ENCODE data around the gene IFNG. TPM values are rescaled to one million over a fixed set of nuclear protein-coding genes. Genes with fewer than 3 reads are reported as not detected.
"Not testable (repeated sequence)": the region's sequence is repeated elsewhere in the genome, so short reads cannot be mapped to it uniquely, and the experiment has no call there.

Gene IFNG
- total and polyA plus RNA-seq, 2 experiments from 2014 or later, result not detected

DNA sequence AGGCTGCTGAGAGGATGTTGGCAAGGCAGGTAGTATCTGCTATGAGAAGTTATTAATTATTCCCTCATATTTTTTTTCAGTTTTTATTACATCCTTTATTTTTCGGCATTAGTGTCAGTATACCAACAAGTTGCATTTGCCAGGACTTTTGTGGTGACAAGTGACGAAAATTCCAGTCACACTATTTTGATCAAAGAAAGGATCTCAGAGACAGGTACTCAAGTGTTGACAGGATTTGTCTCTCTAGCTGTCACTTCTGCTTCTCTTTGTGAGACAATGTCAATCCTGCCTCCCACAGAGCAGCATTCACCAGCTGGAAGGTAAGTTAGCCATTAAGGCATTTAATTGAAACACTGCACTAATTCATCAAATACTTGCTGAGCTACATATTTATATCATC, 18.0 kb upstream of the IFNG start:
- Histone ChIP-seq H3K9me3 (ENCODE audit: low read depth) (no peaks in the 10 kb centered on the region), H4K20me1 (ENCODE audit: insufficient read depth, poor library complexity, severe bottlenecking) (no peaks in the 10 kb centered on the region), H3K9me2 (replicated peaks; ENCODE audit: insufficient read depth) (no peaks in the 10 kb centered on the region), H3K4me2 (no peak overlapping the region), H3K4me1 (ENCODE audit: insufficient read depth) (no peaks in the 10 kb centered on the region), H3K36me3 (replicated peaks; ENCODE audit: insufficient read depth, low read depth) (no peaks in the 10 kb centered on the region), H3K4me3 (no peak overlapping the region), H2AFZ (no peak overlapping the region), H3K79me2 (no peaks in the 10 kb centered on the region), H3K27me3 (no peaks in the 10 kb centered on the region), H3K27ac (no peak overlapping the region)
- WGBS (ENCODE audit: low lambda C conversion rate, missing lambda C conversion rate), result 85% methylated on average over 2 of the region's 2 CpGs
- TF ChIP-seq EZH2 (IDR thresholded peaks at IDR 0.05; ENCODE audit: borderline replicate concordance), result no peak
- TF ChIP-seq EZH2phosphoT487 (IDR thresholded peaks at IDR 0.05; ENCODE audit: low read depth, severe bottlenecking, unreplicated experiment), result no peak
- TF ChIP-seq, protein P1, sequence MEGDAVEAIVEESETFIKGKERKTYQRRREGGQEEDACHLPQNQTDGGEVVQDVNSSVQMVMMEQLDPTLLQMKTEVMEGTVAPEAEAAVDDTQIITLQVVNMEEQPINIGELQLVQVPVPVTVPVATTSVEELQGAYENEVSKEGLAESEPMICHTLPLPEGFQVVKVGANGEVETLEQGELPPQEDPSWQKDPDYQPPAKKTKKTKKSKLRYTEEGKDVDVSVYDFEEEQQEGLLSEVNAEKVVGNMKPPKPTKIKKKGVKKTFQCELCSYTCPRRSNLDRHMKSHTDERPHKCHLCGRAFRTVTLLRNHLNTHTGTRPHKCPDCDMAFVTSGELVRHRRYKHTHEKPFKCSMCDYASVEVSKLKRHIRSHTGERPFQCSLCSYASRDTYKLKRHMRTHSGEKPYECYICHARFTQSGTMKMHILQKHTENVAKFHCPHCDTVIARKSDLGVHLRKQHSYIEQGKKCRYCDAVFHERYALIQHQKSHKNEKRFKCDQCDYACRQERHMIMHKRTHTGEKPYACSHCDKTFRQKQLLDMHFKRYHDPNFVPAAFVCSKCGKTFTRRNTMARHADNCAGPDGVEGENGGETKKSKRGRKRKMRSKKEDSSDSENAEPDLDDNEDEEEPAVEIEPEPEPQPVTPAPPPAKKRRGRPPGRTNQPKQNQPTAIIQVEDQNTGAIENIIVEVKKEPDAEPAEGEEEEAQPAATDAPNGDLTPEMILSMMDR (IDR thresholded peaks at IDR 0.05; ENCODE audit: poor library complexity), result no peak
- DNase-seq (ENCODE audit: low spot score), result no peak

DNA sequence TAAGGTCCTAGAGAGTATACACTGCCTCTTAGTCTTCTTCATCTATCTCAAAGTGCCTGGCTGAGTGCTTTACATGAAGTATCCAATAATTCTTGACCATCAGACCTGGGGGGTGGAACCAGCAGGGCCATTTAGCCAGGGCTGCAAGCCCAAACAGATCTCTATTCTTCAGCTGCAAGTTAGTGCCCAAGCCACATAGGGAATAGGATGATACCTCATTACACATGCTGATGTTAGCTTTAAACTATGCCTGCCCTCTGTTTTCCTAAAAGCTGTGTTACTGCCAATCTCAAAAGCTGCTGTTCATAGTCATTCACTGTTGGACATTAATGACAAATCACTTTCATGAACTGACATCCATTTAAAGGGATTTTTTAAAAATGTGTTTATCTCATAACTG, 16.7 kb upstream of the IFNG start:
- Histone ChIP-seq H3K79me2 (no peaks in the 10 kb centered on the region), H3K36me3 (replicated peaks; ENCODE audit: insufficient read depth, low read depth) (no peaks in the 10 kb centered on the region), H3K4me1 (ENCODE audit: insufficient read depth) (no peaks in the 10 kb centered on the region), H3K27me3 (no peaks in the 10 kb centered on the region), H2AFZ (no peak overlapping the region), H3K9me2 (replicated peaks; ENCODE audit: insufficient read depth) (no peaks in the 10 kb centered on the region), H3K27ac (no peak overlapping the region), H3K9me3 (ENCODE audit: low read depth) (no peaks in the 10 kb centered on the region), H3K4me2 (no peak overlapping the region), H3K4me3 (no peak overlapping the region), H4K20me1 (ENCODE audit: insufficient read depth, poor library complexity, severe bottlenecking) (no peaks in the 10 kb centered on the region)
- no peak for DNase-seq (ENCODE audit: low spot score)
- TF ChIP-seq, protein P1 (IDR thresholded peaks at IDR 0.05; ENCODE audit: poor library complexity), result no peak
- no peak for TF ChIP-seq EZH2 (IDR thresholded peaks at IDR 0.05; ENCODE audit: borderline replicate concordance)
- TF ChIP-seq EZH2phosphoT487 (IDR thresholded peaks at IDR 0.05; ENCODE audit: low read depth, severe bottlenecking, unreplicated experiment), result no peak

DNA sequence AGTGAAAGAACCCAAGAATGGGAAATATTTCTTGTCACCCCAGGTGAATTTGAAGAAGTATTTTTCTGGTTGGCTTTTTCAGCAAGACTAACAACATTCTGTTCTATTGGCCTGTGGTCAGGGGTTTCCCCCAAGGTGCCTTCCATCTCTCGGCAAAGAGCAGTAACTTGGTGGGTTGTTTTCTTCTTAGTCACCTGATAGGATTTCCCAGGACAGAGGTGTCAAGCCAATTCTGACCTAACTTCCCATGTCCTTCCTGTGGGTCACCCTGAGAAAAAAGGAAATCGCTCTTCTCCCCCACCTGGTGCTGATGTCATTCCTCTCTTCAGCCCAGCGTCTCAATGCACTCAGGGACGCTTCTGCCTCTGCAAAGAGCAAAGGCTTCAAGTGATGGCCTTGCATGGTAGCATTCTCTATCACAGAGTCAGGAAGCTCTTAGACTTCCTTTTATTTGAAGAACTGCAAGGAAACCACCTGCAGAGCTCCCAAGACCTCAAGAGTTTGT, 16.1 kb upstream of the IFNG start:
- TF ChIP-seq EZH2 (IDR thresholded peaks at IDR 0.05; ENCODE audit: borderline replicate concordance) (no peak), EZH2phosphoT487 (IDR thresholded peaks at IDR 0.05; ENCODE audit: low read depth, severe bottlenecking, unreplicated experiment) (no peak)
- TF ChIP-seq, protein P1 (IDR thresholded peaks at IDR 0.05; ENCODE audit: poor library complexity), result no peak
- no peaks in the 10 kb centered on the region for H3K9me3 ChIP-seq (ENCODE audit: low read depth)
- no peak overlapping the region for H2AFZ ChIP-seq
- no peak overlapping the region for H3K4me2 ChIP-seq
- H4K20me1 ChIP-seq (ENCODE audit: insufficient read depth, poor library complexity, severe bottlenecking), result no peaks in the 10 kb centered on the region
- no peaks in the 10 kb centered on the region for H3K27me3 ChIP-seq
- no peak overlapping the region for H3K27ac ChIP-seq
- no peaks in the 10 kb centered on the region for H3K9me2 ChIP-seq (replicated peaks; ENCODE audit: insufficient read depth)
- no peaks in the 10 kb centered on the region for H3K36me3 ChIP-seq (replicated peaks; ENCODE audit: insufficient read depth, low read depth)
- H3K4me1 ChIP-seq (ENCODE audit: insufficient read depth), result no peaks in the 10 kb centered on the region
- H3K79me2 ChIP-seq, result no peaks in the 10 kb centered on the region
- no peak overlapping the region for H3K4me3 ChIP-seq
- no peak for DNase-seq (ENCODE audit: low spot score)
- WGBS (ENCODE audit: low lambda C conversion rate, missing lambda C conversion rate), result 83% methylated on average over 4 of the region's 4 CpGs

DNA sequence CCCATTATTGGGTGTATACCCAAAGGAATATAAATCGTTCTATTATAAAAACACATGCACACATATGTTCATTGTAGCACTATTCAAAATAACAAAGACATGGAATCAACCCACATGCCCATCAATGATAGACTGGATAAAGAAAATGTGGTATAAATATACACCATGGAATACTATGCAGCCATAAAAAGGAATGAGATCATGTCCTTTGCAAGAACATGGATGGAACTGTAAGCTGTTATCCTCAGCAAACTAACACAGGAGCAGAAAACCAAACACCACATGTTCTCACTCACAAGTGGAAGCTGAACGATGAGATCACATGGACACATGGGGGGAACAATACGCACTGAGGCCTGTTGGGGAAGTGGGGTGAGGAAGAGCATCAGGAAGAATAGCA, 15.2 kb upstream of the IFNG start:
- H3K9me3 ChIP-seq (ENCODE audit: low read depth); H2AFZ ChIP-seq; H3K79me2 ChIP-seq; H3K4me2 ChIP-seq; H3K4me3 ChIP-seq; H3K36me3 ChIP-seq (replicated peaks; ENCODE audit: insufficient read depth, low read depth); H3K4me1 ChIP-seq (ENCODE audit: insufficient read depth); H3K9me2 ChIP-seq (replicated peaks; ENCODE audit: insufficient read depth); DNase-seq (ENCODE audit: low spot score); H3K27me3 ChIP-seq; H4K20me1 ChIP-seq (ENCODE audit: insufficient read depth, poor library complexity, severe bottlenecking); H3K27ac ChIP-seq: not testable (repeated sequence)
- WGBS (ENCODE audit: low lambda C conversion rate, missing lambda C conversion rate), result 93% methylated on average over 3 of the region's 3 CpGs

Measured in hepatocyte (in vitro differentiated cells).